KOPT-K1 (cell line): ENCODE data around the gene SLC34A1.

ENCODE experiments used
- H3K27ac ChIP-seq: fragments of 200-600 bp; sonication (generic); 2 replicates; pipeline ENCODE4 v1.5.1; 2016; ENCODE audit warnings: antibody characterized with exemption, mild to moderate bottlenecking, low read depth, low read length; ENCODE audit not compliant: poor library complexity, severe bottlenecking
- H3K36me3 ChIP-seq: fragments of 200-600 bp; sonication (generic); 2 replicates; pipeline ENCODE4 v1.5.1; 2017; ENCODE audit warnings: antibody characterized with exemption, mild to moderate bottlenecking, low read length, moderate library complexity; ENCODE audit not compliant: insufficient read depth
- H3K9me3 ChIP-seq: fragments of 200-600 bp; sonication (generic); 2 replicates; pipeline ENCODE4 v1.5.1; 2017; ENCODE audit warnings: antibody characterized with exemption, low read length, mild to moderate bottlenecking; ENCODE audit not compliant: insufficient read depth, poor library complexity, severe bottlenecking

Gene SLC34A1

DNA sequence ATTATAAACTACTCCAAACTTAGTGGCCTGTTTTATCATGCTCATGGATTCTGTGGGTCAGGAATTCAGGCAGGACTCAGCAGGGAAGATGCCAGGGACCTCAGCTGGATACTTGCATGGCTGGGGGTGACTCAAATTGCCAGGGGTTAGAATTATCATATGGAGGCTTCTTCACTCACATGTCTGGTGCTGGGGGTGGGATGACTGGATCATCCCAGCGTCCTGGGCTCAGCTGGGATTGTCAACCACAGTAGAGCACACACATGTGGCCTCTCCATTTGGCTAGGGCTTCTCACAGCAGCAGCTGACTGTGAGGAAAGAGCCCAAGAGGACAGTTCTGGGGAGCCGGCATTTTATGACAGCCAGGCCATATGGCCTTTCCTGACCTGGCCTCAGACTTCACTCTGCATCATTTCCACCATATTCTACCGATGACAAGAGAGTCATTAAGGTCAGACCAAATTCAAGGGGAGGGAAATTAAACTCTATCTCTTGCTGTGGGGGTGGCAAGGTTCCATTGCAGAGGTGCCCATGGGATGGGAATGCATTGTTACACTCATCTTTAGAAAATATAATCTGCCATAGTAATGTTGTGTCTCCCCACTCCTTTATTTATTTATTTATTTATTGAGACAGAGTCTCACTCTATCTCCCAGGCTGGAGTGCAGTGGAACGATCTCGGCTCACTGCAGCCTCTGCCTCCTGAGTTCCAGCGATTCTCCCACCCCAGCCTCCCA is 37.0 kb downstream of the SLC34A1 start:
- H3K9me3 ChIP-seq: no peaks in the 10 kb centered on the region

DNA sequence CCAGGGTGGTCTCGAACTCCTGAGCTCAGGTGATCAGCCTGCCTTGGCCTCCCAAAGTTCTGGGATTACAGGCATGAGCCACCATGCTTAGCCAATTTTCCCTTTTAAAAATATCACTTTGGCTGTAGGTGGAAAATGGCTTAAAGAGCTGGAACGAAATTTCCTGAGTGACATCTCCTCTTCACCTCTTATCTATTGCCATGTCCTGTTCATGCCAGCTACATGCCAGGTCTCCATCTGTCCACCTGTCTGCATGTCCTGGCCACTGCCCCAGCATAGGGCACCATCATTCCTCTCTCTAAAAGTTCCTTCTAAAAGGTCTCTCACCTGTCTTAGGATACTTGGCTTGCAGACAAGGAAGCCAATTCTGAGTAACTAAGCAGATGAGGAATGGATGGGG is 39.4 kb downstream of the SLC34A1 start:
- H3K36me3 ChIP-seq: peaks cover 5% of the 10 kb centered on the region; the same call in 1 of the 2 replicates
- no peaks in the 10 kb centered on the region for H3K9me3 ChIP-seq
- H3K27ac ChIP-seq: no peak overlapping the region

More for the DNA sequence above, 37.0 kb downstream of the SLC34A1 start:
- H3K36me3 ChIP-seq: no peaks in the 10 kb centered on the region
- no peak overlapping the region for H3K27ac ChIP-seq

DNA sequence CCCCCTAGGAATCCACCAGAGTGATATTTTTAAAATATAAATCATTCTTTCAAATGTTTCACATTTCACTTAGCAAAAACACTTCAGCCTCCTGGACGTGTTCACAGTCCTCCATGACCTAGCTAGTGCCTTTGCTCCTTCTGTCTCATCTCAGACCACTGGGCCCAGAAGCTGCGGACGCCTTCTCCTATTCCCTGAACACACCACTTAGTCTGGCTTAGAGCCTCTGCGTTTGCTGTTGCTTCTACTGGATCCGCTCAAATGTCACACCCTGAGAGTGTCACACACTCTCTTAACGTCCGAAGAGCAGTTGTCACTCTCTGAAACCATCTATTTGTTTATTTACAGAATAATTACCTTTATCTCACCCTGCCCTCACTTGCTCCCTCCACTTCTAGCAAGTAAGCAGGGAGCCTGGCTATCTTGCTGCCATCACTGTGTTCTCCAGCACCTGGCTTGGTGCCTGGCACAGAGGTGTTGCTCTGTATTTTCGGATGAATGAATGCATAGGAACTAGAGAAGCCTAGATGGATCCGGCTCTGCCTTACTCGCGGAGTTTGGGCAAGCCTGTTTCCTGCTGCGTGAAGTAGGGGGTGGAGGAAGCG is 41.1 kb downstream of the SLC34A1 start:
- H3K9me3 ChIP-seq: no peaks in the 10 kb centered on the region
- peak overlapping the region; percentile 73 for H3K27ac ChIP-seq
- peaks cover 13% of the 10 kb centered on the region; the same call in 1 of the 2 replicates for H3K36me3 ChIP-seq

DNA sequence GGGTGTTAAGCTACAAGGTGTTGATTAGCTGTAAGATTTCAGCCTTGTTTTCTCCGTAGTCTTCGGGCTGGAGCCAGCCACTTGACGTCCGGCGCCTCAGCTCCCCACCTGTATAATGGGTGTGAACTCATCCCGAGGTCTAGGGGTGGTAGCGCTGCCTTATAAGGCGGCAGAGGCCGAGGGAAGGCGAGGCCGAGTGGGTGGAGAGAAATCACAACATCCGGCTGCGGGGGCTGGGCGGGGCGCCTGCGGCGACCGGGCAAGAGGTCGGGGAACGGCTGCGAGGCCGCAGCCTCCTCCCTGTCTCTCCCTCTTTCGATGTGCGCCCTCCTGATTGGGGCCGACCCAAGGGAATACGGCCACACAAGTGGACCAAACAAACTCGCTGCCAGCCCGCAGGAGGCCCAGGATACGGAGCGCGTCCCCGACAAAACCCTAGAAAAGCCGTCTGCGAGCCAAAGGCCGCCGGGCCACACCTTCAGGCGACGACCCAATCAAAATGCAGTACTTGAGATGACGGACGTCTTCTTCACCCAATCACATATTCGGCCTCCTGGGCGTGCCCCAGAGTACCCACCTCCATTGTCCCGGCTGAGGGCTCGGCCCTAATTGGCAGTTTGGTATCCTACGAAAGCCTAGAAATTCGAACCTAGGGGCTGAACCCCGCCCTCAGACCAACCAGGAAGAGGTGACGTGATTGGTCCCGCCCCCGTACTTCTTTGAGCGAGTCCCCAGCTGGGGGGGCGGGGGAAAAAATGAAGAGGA is 41.7 kb downstream of the SLC34A1 start:
- H3K9me3 ChIP-seq: no peaks in the 10 kb centered on the region
- H3K36me3 ChIP-seq: peaks cover 17% of the 10 kb centered on the region; the same call in 1 of the 2 replicates
- peak overlapping the region; percentile 73 for H3K27ac ChIP-seq

DNA sequence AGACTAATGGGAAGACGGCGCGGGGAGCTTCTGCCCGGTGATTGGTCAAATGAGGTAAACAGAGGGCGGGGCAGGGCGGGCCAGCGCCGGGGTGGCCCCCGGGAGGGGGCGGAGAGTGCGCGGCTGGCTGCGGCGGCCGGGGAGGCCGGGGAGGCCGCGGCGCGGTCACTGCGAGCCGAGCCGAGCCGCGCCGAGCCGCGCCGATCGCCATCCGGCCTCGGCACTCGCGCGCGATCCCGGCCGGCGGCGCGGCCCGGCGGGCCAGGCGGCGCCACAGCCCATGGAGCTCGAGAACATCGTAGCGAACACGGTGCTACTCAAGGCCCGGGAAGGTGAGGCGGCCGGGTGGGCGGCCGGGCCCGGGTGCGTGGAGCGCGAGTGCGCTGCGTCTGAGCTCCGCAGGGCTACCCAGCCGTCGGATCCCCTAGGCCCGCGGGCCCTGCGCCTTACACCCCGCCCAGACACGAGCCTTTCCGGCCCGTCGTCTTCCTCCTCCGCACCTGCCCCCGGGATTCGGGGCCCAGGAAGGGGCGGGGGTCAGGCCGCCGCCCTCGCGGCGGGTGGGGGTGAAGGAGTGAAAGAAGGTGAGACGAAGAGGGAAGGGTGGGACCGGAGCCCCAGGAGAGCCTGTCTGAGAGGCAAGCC is 42.5 kb downstream of the SLC34A1 start, which contains the start of gene GRK6:
GRK6 (plus strand) TSS at position 111 of the 645 bp plus-strand sequence; CDS start at position 281, 170 bp downstream.
- peaks cover 17% of the 10 kb centered on the region; the same call in 1 of the 2 replicates for H3K36me3 ChIP-seq
- H3K27ac ChIP-seq: peak within 1 kb of the TSS; percentile 89
- no peaks in the 10 kb centered on the region for H3K9me3 ChIP-seq

DNA sequence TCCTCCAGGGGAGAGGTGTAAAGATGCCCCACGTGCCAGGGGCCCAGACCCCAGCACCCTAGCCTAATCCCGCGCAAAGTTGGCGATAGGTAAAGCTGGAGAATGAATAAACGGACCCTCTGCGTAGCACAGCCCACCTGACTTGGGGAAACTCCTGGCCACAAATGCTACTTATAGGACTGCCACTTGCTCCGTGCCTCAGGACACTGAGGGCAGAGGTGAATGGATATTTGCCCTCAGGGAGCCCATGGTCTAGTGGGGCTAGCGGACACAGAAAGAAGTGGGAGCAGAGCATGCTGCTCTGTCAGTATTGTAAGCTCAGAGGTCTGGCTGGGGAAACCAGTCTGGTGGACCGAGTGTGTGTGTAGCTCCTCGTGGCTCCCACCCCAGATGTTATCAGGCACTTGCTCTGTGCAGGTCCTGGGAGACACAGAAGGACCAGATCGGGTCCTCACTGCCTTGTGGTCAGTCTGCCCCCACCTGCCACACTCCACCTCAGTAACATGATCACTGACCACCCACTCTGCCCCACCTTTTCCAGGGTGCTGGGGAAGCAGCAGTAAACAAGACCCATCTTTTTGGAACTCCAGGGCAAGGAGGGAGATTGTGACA is 43.1 kb downstream of the SLC34A1 start:
- H3K36me3 ChIP-seq: peaks cover 21% of the 10 kb centered on the region
- no peaks in the 10 kb centered on the region for H3K9me3 ChIP-seq
- H3K27ac ChIP-seq: peak overlapping the region; percentile 89

DNA sequence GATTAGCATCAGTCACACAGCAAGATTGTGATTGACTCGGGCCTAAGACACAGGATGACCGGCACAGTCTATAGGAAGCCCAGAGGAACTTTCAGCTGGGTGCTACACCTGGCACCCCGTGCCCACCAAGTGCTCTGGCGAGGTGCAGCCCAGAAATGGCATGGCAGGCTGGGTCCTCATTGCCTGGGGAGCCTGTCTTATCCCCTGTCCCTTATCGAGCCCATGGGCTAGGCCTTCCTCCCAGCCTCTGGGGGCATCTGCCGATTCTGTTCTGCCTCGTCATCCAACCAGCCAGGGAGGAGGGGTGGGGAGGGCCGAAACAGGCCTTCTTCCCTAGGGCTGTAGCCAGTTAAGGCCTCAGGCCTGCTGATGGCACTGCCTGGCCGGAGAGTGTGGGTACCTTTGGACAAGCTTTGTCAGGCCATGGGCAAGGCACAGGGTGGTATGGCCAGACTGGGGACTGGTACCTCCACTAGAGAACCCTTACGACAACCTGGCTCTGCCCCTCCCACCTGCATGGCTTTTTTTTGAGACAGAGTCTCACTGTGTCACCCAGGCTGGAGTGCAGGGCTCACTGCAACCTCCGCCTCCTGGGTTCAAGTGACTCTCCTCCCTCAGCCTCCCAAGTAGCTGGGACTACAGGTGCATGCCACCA is 43.8 kb downstream of the SLC34A1 start:
- Histone ChIP-seq H3K9me3 (no peaks in the 10 kb centered on the region), H3K36me3 (peaks cover 28% of the 10 kb centered on the region), H3K27ac (peak overlapping the region; percentile 89)

DNA sequence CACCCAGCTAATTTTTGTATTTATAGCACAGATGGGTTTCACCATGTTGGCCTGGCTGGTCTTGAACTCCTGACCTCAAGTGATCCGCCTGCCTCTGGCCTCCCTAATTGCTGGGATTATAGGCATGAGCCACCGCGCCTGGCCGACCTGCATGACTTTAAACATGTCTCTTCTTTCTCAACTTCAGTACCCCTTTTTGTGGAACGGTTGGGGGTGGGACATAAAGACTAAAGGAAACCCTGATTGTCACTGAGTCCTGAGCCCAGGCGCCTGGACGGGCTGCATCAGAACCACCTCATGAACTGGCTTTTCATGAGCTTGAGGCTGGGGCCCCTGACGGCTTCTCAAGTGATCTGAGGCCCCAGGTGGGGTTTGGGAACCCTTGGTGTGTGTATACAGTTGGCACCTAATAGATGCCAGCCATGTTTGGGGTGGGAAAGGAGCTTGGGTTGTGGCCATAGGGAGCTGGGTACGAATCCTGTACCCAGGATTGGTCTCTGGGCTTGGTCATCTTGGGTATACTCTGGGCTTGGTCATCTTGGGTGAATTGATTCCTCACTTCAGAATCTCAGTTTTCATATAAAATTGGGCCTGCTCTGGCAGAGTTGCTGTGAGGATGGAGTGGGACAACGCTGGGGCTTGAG is 44.5 kb downstream of the SLC34A1 start:
- peaks cover 35% of the 10 kb centered on the region for H3K36me3 ChIP-seq
- peak overlapping the region; percentile 89 for H3K27ac ChIP-seq
- H3K9me3 ChIP-seq: no peaks in the 10 kb centered on the region

DNA sequence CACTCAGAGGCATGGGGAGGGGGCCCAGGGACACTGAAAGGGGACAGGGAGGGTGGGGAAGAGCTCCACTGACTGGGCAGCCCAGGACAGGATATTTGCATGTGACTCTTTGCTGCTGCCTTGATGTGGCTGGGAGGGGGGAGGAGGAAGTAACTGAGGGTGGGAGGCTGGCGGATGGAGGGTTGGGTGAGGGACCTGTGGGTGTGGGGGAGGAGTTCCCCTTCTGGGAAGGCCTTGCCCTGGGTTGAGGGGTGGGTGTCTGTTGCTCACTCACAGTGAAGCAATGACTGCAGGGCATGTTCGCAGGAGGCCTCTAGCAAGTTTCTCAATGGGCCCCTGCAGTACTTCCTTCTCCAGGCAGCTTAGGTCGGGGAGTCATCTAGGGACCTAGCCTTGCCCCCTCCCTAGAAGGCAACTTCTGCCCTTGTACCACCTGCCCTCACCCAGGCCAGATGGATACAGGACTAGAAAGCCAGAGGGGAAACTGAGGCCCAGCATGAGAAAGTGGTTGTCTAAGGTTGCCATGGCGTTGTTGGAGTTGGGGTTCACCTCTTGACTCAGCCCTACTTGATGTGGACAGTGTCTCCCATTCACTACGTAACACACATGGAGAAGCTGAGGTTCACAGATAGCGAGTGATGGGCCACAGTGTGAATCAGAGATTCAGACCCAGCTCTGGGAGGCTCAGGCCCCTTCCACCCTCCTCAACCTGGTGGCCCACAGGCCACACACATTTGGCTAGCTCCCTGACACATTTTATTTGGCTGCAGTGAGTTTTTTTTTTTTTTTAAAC is 45.2 kb downstream of the SLC34A1 start:
- Histone ChIP-seq H3K9me3 (no peaks in the 10 kb centered on the region), H3K36me3 (peaks cover 42% of the 10 kb centered on the region), H3K27ac (peak overlapping the region; percentile 89)

DNA sequence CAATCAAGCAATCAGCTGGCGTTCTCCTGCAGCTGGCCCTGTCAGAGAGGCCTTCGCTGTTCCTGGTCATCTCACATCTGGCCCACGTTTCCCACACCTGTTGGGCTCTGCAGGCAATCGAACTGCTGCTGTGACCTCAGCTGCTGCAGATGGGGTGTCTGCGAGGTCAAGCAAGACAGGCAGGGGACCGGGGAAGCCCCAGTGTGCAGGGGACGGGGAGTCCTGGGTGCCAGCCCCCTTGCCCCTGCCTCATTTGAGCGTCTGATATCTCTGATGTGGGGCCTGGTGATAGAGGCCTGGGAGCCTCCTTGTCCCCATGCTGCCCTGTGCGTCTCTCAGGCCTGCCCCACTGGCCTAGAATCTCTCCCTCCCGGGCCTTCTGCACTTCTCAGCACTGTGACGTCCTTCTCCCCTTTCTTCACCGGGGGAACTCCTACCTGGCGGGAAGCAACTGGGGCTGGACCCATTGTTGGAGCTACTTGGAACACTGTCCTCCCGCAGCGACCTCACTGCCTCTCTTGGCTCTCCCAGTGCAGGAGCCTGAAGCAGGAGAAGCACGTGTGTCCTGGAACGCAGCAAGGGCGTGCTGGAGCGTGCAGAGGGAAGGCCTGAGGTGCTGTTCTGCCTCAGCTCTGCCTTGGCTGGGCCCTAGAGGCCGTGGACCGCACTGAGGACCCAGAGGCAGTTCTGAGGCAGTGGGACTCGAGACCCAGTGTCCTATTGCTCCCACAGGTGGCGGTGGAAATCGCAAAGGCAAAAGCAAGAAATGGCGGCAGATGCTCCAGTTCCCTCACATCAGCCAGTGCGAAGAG is 46.1 kb downstream of the SLC34A1 start:
- peaks cover 51% of the 10 kb centered on the region for H3K36me3 ChIP-seq
- H3K27ac ChIP-seq: peak overlapping the region; percentile 89
- no peaks in the 10 kb centered on the region for H3K9me3 ChIP-seq

DNA sequence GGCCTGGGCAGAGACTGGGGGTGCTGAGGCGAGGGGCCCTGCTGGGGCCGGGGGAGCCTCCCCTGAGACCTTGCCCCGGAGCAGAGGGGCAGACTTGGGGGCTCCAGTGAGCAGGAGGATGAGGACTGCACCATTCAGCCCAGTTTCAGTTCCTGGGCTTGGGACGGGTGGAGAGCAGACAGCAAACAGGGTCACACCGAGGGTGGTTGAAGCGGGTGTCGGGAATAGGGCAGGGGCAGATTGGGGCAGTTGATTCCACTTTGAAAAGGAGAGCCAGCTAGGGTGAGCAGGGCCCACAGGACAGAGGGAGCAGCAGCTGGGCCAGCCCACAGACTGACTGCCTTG is 46.7 kb downstream of the SLC34A1 start:
- Histone ChIP-seq H3K9me3 (no peaks in the 10 kb centered on the region), H3K27ac (peak overlapping the region; percentile 89), H3K36me3 (peaks cover 57% of the 10 kb centered on the region)

DNA sequence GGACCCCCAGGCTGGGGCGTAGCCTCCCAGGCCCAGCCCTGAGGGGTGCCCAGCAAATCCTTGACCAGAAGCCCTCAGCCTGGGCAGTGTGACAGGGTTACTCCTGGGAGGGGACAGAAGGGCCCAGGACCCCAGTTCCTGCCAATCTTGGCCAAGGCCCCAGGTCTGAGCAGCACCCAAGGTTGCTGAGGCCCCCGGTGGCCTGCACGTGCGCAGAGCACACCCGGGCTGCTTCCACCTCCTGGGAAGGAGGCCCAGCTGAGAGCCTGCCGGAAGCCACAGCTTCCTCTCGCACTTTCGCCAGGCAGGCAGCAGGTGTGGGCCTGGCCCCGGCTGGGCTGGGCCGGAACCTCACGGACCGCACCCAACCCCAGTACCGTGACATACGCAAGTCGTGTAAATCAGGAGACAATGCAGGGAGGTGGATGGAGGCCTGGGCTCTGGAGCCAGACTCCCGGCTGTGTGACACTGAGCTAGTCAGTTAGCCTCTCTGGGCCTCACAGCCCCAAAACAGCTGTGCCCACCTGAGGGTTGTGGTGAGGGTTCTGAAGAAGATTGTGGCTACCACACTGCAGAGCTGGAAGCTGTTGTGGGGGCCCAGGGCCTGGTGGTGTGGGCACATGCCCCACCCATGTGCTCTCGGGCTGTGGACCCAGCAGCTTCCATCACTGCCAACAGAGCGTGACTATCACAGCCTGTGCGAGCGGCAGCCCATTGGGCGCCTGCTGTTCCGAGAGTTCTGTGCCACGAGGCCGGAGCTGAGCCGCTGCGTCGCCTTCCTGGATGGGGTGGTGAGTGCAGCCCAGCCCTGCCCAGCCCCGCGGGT is 47.3 kb downstream of the SLC34A1 start:
- H3K27ac ChIP-seq: peak overlapping the region; percentile 89
- no peaks in the 10 kb centered on the region for H3K9me3 ChIP-seq
- peaks cover 63% of the 10 kb centered on the region for H3K36me3 ChIP-seq
